Activated T-helper 2 cell treated with anti-CD3 and anti-CD28 coated beads, Interferon-gamma antibody, Interleukin-2, Interleukin-4, amounts not matched to agents 10 μg/mL and 5 μg/mL and 100 μg/mL, durations not matched to agents 14 hours and 24 hours and 36 hours (primary cell): ENCODE results near the gene WDR1. TPM values are rescaled to one million over a fixed set of nuclear protein-coding genes. Genes with fewer than 3 reads are reported as not detected.

Experiments used
- DNase-seq: peaks from one replicate; pipeline ENCODE4 v3.0.0; 2021; ENCODE audit warnings: low spot score
- H3K27ac Mint-ChIP-seq: one replicate; pipeline ENCODE4 v1.8.0; 2021; ENCODE audit warnings: mixed read lengths
- H3K27me3 Mint-ChIP-seq: one replicate; pipeline ENCODE4 v1.8.0; 2021; ENCODE audit warnings: low read depth, mixed read lengths
- H3K36me3 Mint-ChIP-seq: one replicate; pipeline ENCODE4 v1.8.0; 2021; ENCODE audit warnings: low read depth, mixed read lengths
- H3K4me1 Mint-ChIP-seq: one replicate; pipeline ENCODE4 v1.8.0; 2021; ENCODE audit warnings: low read depth, mixed read lengths
- H3K4me3 Mint-ChIP-seq: one replicate; pipeline ENCODE4 v1.8.0; 2021; ENCODE audit warnings: low read depth, mild to moderate bottlenecking, moderate library complexity, mixed read lengths
- H3K9me3 Mint-ChIP-seq: one replicate; pipeline ENCODE4 v1.8.0; 2021; ENCODE audit warnings: mixed read lengths
- intact Hi-C: fragments of 100-400 bp; cut with micrococcal nuclease; formaldehyde crosslinking; loops from one replicate; pipeline ENCODE4 v1.15.1; 2023
- total RNA-seq: library from RNA; stranded (reverse); gene quantifications from 2 replicates; pipeline ENCODE4 v1.2.3, GENCODE V29; 2022

The WDR1 gene
- total RNA-seq, 1 donor from 2014 or later = 387 TPM

DNA sequence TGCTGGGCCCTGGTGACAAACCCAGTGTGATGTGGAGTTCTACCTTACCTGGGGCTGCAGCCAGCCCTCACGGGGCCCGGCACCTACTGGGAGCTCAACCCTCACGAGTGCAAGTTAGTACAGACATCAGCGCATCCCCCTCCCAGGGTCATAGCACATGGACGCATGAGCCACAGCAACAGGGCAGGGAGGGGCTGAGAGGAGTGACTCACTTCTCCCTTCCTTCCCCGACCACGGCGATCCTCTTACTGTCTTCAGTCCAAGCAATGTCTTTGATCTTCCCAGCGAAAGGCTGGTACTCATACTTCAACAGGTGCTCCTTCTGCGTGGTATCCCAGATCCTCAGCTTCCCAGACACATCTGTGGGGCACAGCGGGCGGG lies 17.8 kb downstream of the WDR1 start:
- Mint-ChIP-seq H3K27me3 (no peaks in the 10 kb centered on the region), H3K27ac (peak overlapping the region; percentile 76), H3K4me1 (peaks cover 91% of the 10 kb centered on the region), H3K9me3 (no peaks in the 10 kb centered on the region), H3K36me3 (peaks cover 96% of the 10 kb centered on the region), H3K4me3 (peak overlapping the region; percentile 24)
- DNase-seq = no peak
- intact Hi-C loops = loop anchor here (5.0 to 10.0 kb wide), 3 partner anchors 96 to 576 kb away; partner anchors contain the start of gene ZNF518B

- DNase-seq = no peak
- intact Hi-C loops = loop anchor here (2.0 to 10.0 kb wide), 4 partner anchors 79 to 577 kb away; partner anchors contain the start of gene ZNF518B
- Mint-ChIP-seq H3K27ac (peak overlapping the region; percentile 92), H3K9me3 (no peaks in the 10 kb centered on the region), H3K27me3 (no peaks in the 10 kb centered on the region), H3K4me1 (peaks cover 93% of the 10 kb centered on the region), H3K36me3 (peaks cover 99% of the 10 kb centered on the region), H3K4me3 (peak overlapping the region; percentile 11)
Observed at GRCh38 chr4:10097906-10098779, 18.5 kb downstream of the WDR1 start.

DNA sequence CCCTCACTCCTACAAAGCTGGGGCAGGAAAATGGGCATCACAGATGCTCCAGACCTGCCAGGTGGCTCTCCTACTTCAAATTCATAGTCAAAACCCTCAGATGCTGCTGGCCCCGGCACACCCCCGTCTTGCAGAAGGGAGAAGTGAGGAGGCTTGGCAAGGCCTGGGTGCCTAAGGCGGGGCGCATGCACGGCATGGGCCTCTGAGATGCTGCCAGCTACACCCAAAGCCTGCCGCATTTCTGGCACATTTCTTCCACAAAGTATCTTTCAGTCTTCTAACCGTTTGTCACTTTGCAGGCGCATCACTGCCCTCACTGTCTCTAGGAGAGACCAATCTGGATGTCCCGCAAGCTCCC lies 19.6 kb downstream of the WDR1 start:
- intact Hi-C loops = loop anchor here (1.0 to 10.0 kb wide), 8 partner anchors 9 to 578 kb away; partner anchors contain the start of genes WDR1 and ZNF518B
- H3K4me3 Mint-ChIP-seq = peak overlapping the region; percentile 5
- peaks cover 99% of the 10 kb centered on the region for H3K36me3 Mint-ChIP-seq

DNA sequence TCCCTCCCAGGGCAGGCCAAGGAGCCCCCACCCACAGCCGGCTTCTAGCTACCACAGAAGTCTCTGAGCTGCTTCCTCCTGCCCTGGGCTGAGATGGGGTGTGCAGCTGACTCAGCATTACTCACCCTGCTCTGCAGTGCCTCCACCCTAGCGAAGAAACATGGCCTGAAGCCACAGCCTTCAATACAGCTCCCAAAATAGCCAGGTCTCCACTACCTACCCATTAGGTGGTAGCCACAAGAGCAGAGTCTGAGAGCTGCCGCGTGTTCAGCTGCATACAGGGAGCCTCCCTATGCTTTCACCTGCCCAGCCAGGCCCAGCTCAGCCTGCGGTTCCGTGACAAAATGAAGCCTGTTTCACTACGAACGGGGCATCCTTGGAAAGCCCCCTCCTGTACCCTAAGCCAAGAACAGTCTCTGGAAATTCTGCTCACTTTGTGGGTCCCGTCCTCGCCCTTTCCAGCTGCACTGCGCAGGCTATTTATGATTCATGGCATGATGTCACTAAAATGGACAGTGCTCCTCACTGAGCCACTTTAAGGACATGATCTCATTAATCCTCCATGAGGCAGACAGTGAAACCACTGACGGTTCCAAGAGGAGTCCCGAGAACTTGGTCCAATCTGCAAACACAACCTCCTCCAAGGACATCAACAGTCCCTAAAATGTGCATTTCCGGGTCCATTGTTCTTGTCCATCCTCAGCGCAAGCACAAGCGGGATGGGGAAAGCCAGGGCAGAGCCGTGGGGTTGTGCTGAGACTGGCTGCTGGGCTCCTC lies 20.2 kb downstream of the WDR1 start:
- Mint-ChIP-seq H3K4me3 (peak overlapping the region; percentile 5), H3K27ac (peak overlapping the region; percentile 92), H3K9me3 (no peaks in the 10 kb centered on the region), H3K36me3 (peaks cover 99% of the 10 kb centered on the region), H3K4me1 (peaks cover 86% of the 10 kb centered on the region), H3K27me3 (no peaks in the 10 kb centered on the region)
- DNase-seq = peak; percentile 73
- intact Hi-C loops = loop anchor here (1.0 to 10.0 kb wide), 8 partner anchors 10 to 578 kb away; partner anchors contain the start of genes WDR1 and ZNF518B

More for the DNA sequence above, 19.6 kb downstream of the WDR1 start:
- peaks cover 89% of the 10 kb centered on the region for H3K4me1 Mint-ChIP-seq
- no peaks in the 10 kb centered on the region for H3K9me3 Mint-ChIP-seq
- peak overlapping the region; percentile 92 for H3K27ac Mint-ChIP-seq
- H3K27me3 Mint-ChIP-seq = no peaks in the 10 kb centered on the region
- DNase-seq = no peak

DNA sequence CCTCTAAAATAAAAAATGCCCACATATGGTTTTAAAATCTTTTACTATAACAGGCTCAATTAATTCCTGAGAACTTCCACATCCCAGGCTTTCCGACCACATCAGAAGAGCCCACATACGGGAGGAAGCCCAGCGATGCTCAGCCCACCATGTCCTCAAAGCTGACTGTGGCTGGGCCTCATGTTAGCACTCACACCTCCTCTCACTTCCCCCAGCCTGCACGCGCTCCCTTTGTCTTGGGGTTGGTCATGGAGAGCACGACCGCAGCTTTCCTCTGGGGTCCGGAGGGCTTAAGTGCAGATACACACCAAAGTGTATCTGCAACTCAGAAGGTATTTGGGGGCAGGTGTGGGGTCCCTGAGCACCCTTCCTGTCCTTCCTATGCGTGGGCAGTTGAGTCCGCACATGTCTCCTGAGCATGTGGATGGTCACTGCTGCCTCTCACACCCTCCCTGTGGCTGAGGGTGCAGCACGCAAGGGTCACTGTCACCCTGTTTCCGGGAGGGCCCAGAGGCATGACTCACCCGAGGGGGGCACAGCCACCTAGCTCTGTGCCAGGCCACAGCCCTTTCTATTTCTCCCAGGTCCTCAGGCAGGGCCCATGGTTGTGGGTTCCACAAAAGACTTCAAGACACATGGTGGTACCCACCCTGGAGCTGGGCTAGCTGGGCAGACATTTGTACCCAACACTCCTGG lies 21.2 kb downstream of the WDR1 start:
- Mint-ChIP-seq H3K27me3 (no peaks in the 10 kb centered on the region), H3K4me3 (peak overlapping the region; percentile 2), H3K36me3 (peaks cover 99% of the 10 kb centered on the region), H3K9me3 (no peaks in the 10 kb centered on the region), H3K4me1 (peaks cover 78% of the 10 kb centered on the region), H3K27ac (peak overlapping the region; percentile 92)
- no peak for DNase-seq
- intact Hi-C loops = loop anchor here (5.0 to 10.0 kb wide), 3 partner anchors 93 to 579 kb away; partner anchors contain the start of gene ZNF518B

- intact Hi-C loops = loop anchor here (5.0 to 10.0 kb wide), 3 partner anchors 93 to 580 kb away; partner anchors contain the start of gene ZNF518B
- Mint-ChIP-seq H3K9me3 (no peaks in the 10 kb centered on the region), H3K27me3 (no peaks in the 10 kb centered on the region), H3K4me1 (peaks cover 72% of the 10 kb centered on the region), H3K4me3 (no peak overlapping the region), H3K27ac (peak overlapping the region; percentile 92), H3K36me3 (peaks cover 99% of the 10 kb centered on the region)
- DNase-seq = no peak
Observed at GRCh38 chr4:10094841-10095240, 21.8 kb downstream of the WDR1 start.

DNA sequence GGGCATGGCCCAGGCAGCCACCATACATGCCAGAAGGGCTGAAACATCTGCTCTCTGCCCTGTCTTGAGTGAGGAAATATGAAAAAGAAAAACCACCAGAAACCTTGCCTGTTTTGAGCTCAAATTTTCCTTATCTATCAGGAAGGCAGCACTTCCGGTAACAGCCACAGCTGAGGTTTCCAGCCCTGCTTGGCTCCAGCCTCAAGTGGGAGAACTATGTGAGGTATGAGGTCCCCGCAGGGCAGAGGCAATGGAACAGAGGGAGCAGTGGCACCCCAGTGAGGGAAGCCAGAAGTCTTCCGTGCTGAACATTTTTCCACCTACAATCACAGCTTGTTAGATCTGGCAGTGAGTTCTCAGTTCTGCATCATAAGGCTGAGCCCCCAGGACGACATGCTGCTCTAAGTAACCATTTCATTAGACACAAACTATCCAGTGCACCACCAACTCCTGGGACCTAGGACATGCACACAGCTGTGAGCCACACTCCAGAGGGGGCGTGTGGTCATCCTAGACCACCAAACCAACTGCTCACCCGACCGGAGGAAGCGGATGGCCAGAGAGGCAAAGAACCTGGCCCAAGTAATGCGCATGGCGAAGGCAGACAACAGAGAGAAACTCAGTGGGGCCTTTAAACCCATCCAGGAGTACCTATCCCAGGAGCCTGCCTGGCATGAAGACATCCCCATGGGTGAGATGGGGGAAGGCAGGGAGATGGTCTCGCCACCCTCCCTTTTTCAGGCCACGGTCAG lies 22.6 kb downstream of the WDR1 start:
- intact Hi-C loops = loop anchor here (10.0 kb wide), 1 partner anchor 581 kb away; no protein-coding TSS in a partner anchor
- Mint-ChIP-seq H3K4me3 (peak overlapping the region; percentile 59), H3K4me1 (peaks cover 63% of the 10 kb centered on the region), H3K27me3 (no peaks in the 10 kb centered on the region), H3K9me3 (no peaks in the 10 kb centered on the region), H3K36me3 (peaks cover 99% of the 10 kb centered on the region), H3K27ac (peak overlapping the region; percentile 70)
- DNase-seq = no peak

GRCh38 chr4:10093271-10093621 lies 23.4 kb downstream of the WDR1 start:
- no peak for DNase-seq
- no peaks in the 10 kb centered on the region for H3K27me3 Mint-ChIP-seq
- H3K36me3 Mint-ChIP-seq = peaks cover 95% of the 10 kb centered on the region
- no peaks in the 10 kb centered on the region for H3K9me3 Mint-ChIP-seq
- H3K27ac Mint-ChIP-seq = peak overlapping the region; percentile 70
- intact Hi-C loops = loop anchor here (10.0 kb wide), 1 partner anchor 582 kb away; no protein-coding TSS in a partner anchor
- peak overlapping the region; percentile 59 for H3K4me3 Mint-ChIP-seq
- H3K4me1 Mint-ChIP-seq = peaks cover 56% of the 10 kb centered on the region

DNA sequence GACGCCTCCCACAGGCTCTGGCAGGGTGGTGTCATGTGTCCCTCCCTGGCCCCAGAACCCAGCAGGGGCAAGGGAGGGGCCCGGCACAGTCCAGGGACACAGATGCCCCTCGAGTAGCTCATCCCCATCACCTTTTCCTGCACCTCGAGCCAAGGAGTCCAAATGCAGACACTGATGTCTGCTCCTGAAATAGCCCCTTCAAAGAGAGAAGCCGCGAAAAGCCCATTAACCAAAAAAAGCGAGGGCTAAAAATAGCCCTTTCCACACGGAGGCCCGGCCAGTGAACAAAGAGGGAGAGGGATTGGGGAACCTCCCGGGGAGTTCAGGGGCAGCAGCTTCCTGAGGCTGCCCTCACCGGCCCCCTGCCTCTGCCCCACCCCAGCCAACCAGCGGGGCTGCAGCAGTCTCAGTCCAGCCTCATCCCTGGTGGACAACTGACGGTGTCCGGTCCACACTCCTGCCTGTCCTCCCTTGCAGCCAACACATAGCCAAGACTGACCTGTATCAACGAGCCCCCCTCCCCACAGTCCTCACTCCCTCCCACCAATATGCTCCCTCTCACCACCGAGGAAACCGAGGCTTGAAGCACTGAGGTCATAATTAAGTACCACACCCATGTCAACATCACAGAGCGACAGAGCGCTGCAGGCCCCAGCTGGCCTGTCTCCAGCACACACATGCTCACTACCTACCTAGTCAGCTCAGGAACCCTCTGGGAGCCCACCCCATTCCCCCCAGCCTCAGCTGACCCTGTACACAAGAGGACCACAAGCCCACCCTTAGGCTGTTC lies 23.9 kb downstream of the WDR1 start:
- Mint-ChIP-seq H3K27me3 (no peaks in the 10 kb centered on the region), H3K9me3 (no peaks in the 10 kb centered on the region), H3K27ac (peak overlapping the region; percentile 70), H3K4me3 (no peak overlapping the region), H3K4me1 (peaks cover 52% of the 10 kb centered on the region), H3K36me3 (peaks cover 95% of the 10 kb centered on the region)
- no peak for DNase-seq
- intact Hi-C loops = loop anchor here (10.0 kb wide), 1 partner anchor 582 kb away; no protein-coding TSS in a partner anchor

- no peaks in the 10 kb centered on the region for H3K9me3 Mint-ChIP-seq
- H3K27ac Mint-ChIP-seq = peak overlapping the region; percentile 58
- H3K27me3 Mint-ChIP-seq = no peaks in the 10 kb centered on the region
- H3K36me3 Mint-ChIP-seq = peaks cover 95% of the 10 kb centered on the region
- no peak overlapping the region for H3K4me3 Mint-ChIP-seq
- intact Hi-C loops = loop anchor here (10.0 kb wide), 1 partner anchor 583 kb away; no protein-coding TSS in a partner anchor
- H3K4me1 Mint-ChIP-seq = peaks cover 42% of the 10 kb centered on the region
- no peak for DNase-seq
Observed at GRCh38 chr4:10091531-10092181, 24.9 kb downstream of the WDR1 start.
